Adipose tissue (tissue), 3 donors: Measurements from ENCODE around the gene TMEM44. TPM values are rescaled to one million over a fixed set of nuclear protein-coding genes. Genes with fewer than 3 reads are reported as not detected.
"Not testable (repeated sequence)": the region's sequence is repeated elsewhere in the genome, so short reads cannot be mapped to it uniquely, and the experiment has no call there.

Source experiments
- H3K27ac ChIP-seq: one replicate; pipeline ENCODE4 v1.5.1; 2013; ENCODE audit warnings: low read depth, low read length
- WGBS, 3 donors: extraction: QIAGEN DNeasy Blood & Tissue Kit; methylation state at CpG; one replicate each; pipeline ENCODE4 v1.1.7; 2013; 5-methylcytosine and 5-hydroxymethylcytosine counted together
- polyA plus RNA-seq, 3 donors: library from polyadenylated mRNA; stranded (reverse); fragments of 200-250 nt; gene quantifications; one replicate each; pipeline ENCODE4 v1.2.3, GENCODE V29; 2013
- donor health status: healthy with polysubstance abuse.
- donor health status: Bipolar disorder and iron deficiency.
- donor health status: healthy.

The TMEM44 gene
- polyA plus RNA-seq, 3 donors, result 2.3 to 18.2 (median 9.1) TPM

DNA sequence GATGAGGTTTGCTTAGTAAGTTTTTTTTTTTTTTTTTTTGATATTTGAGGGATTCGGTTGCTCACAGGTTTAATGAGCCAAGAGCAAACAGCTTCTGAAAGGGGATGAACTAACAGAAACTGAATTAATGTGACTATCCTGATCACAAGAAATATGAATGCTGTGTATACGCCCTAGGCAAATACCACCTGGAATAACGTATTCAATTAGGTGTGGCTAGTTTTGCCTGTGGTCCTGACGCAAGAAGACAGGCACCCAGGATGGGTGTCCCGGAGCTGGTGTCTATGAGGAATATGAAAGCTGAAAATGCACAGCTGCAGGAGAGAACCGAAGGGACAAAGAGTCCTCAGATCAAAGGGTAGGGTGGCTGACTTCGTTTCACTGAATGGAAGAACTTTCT lies 24.2 kb upstream of the TMEM44 start:
- 76 to 94% (median 84%) methylated on average over 7 of the region's 7 CpGs for WGBS, 3 donors
- H3K27ac ChIP-seq, result no peak overlapping the region

DNA sequence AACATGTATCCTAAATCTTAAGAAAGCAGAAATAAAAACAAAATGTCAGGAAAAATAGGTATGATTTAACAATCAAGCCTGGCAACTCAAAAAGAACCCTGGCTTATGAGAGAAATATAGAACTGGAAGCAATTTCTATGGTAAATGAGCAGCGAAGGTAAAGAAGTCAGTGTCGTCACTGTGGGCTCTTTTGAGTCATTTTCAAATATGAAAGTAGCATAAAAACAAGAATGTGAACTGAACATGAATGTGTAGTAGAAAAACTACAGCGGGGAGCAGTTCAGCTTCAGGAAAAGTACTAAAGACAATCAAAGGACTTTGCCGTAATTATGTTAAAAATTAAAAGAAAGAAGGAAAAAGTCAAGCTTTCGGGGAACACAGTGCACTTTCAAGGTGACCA lies 21.2 kb upstream of the TMEM44 start:
- 92 to 98% (median 93%) methylated on average over 5 of the region's 5 CpGs for WGBS, 3 donors
- no peak overlapping the region for H3K27ac ChIP-seq

DNA sequence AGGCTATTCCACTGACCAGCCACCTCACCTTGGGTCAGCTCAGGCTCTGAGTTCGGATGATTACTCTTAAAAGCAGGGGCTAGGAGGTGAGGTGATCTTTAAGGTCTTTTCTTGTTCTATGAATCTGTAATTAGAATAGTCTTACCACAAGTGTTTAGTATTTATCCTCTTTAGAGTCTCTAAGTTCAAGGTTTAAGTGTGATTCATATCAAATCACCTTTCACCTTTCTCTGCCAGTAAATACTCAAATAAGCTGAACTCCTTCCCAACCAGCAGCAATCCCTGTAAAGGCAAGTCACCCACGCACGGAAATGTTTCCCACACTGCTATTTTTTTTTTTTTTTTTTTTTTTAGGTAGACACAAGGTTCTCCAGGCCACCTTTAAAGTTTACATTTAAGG lies 14.5 kb upstream of the TMEM44 start:
- 84 to 90% (median 90%) methylated on average over 3 of the region's 3 CpGs for WGBS, 3 donors
- no peak overlapping the region for H3K27ac ChIP-seq

DNA sequence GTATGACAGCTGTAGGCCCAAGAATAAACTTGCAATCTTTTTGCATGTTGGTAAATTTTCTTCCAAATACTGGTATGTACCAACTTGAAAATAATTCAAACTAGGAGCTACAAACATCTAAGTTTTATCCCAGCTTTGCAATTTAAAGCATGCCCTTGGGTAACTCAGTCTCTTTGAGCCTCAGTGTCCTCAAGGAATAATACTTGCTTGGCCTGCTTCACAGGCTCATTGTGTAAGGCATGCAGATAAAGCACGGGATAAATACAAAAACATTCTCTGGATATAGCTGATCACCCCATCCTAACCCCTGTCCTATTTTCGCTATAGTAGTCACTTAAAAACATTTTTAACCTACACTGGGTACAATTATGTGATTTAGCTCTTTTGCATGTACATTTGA lies 9.6 kb upstream of the TMEM44 start:
- H3K27ac ChIP-seq, result no peak overlapping the region
- 84 to 87% (median 86%) methylated on average over 2 of the region's 2 CpGs for WGBS, 3 donors

DNA sequence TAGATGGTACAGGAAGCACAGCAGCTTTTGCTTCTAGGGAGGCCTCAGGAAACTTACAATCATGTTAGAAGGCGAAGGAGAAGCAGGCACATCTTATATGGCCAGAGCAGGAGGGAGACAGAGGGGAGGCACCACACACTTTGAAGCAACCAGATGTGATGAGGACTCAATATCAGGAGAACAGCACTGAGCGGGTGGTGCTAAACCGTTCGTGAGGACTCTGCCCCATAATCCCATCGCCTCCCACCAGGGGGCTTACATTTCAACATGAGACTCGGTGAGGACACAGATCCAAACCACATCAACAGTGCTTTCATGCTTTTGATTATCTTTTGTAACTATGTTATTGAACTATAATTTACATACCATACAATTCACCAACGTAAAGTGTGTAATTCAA lies 7.6 kb upstream of the TMEM44 start:
- WGBS, 3 donors, result 60 to 82% (median 79%) methylated on average over 7 of the region's 7 CpGs
- H3K27ac ChIP-seq, result no peak overlapping the region

DNA sequence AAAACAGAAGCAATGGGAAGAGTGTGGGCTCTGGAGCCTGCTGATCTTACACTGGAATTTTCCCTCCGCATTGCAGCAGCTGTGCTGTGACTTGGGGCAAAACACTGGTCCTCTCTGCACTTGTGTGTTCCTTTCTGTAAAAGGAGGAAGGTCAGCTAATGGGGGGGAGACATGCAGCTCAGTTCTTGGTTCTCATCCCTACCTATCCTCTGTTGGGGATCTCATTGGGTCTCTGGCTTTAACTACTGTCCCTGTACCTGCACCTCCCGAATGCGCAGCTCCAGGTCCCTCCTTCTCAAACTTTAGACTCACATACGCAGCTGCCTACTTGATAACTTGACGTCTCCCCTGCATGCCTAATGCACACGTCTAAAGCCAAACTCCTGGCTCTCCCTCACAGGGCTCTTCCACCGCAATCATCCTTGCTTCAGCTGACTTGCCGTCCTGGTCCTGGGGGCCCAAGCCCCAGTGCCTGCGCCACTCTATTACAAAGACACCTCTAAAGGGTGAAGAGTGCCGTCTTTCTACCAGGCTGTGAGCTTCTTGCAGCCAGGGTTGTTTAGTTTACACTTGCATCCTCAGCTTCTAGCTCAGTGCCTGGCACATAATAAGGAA lies 5.9 kb upstream of the TMEM44 start:
- WGBS, 3 donors, result 93 to 94% (median 93%) methylated on average over 10 of the region's 10 CpGs
- no peak overlapping the region for H3K27ac ChIP-seq

DNA sequence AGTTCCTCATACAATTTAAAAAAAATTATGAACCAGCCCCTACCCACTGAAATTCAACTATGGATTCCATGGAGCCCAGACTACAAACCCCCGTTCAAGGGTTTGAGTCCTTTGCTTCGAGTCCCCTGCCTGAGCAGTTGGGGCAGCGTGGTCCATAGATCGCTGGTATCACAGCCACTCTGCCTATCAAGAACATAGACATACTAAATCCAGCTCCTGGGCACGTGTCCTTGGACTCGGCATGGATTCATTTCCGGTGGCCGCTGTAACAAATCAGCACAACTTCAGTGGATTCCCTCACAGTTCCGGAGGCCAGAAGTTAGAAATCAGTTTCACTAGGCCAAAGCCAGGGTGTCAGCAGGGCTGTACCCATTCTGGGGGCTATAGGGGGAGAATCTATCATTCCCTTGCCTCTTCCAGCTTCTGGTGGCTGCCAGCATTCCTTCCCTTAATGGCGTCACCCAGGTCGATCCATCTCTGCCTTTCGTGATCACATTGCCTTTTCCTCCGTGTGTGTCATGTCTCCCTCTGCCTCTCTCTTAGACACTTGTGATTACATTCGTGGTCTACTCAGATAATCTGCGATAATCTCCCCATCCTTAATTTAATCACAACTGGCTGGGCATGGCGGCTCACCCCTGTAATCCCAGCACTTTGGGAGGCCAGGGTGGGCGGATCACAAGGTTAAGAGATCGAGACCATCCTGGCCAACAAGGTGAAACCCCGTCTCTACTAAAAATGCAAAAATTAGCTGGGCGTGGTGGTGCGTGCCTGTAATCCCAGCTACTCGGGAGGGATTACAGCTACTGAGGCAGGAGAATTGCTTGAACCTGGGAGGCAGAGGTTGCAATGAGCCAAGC lies 4.6 kb upstream of the TMEM44 start:
- H3K27ac ChIP-seq, result no peak overlapping the region
- 89 to 97% (median 95%) methylated on average over 22 of the region's 22 CpGs for WGBS, 3 donors

DNA sequence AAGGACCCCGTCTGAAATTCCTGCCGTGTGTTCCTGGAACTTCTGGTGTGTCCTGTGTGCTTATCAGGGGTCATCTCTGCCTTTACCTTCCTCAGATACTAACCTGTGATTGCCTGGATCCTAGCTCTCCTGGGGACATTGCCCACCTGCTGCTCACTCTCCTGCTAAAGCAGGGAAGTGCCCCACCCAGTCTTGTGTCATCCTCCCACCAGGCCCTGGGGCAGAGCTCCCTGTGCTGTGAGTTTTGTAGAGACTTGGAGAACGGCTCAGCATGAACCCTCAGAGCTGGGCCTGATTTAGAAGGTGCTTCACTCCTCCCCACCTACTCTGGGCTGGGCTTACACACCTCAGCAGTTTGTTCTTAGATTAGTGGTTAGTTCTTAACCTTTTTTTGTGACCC lies 3.8 kb upstream of the TMEM44 start:
- 66 to 72% (median 67%) methylated on average over 3 of the region's 3 CpGs for whole genome bisulfite sequencing, 3 donors
- H3K27ac ChIP-seq, result no peak overlapping the region

DNA sequence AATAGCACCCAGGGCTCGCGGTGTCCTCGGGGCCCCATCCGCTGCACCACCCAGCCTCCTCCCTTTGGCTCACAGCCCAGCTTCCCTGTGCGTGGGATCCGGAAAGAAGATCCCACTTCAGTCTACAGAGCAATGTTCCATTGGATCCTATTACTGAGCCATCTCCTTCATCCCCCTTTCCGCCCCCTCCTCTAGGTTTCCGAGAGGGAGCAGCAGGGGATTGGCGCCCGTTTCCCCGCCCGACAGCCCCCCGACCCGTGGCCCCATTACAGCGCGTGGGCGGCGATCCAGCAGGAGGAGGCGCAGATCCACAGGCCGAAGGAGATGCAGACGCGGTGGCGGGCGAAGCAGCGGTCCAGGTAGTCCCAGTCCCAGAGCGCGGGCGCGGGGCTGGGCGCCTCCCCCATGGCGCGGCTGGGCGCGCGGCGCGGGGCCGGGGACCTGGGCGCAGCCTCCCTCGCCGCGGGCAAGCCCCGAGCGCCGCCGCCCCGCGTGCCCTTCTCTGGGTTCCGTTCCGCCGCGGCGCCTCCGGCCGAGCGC lies 340 bp downstream of the TMEM44 start:
- peak overlapping the region; percentile 10 for H3K27ac ChIP-seq
- WGBS, 3 donors, result 0 to 4% (median 1%) methylated on average over 28 to 56 of the region's 56 CpGs

DNA sequence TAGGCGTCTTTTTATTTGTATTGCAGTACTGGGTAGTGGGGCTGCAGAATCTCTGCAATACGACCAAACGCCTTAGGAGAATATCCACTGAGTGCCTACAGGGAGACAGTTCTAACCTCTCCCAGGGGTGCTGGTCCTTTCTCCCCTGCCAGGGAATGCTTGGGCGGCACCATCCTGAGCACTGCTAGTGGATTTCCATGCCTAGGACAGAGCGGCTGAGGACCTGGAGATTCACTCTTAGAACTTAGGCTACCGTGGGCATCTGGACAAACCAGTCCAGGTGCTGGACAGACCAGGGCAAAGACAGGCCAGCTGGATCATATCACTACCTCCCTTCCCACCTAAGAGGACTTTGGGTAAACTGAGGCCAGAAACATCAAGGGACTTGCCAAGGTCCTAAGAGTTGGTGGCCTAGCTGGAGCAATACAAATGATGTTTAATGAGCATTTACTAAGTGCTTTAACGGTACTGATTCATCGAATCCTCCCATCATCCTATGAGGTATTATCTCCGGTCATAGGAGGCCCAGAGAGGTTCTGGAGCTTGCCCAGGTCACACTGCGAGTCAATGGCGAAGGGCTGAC lies 902 bp downstream of the TMEM44 start:
- 64 to 78% (median 69%) methylated on average over 11 of the region's 11 CpGs for WGBS, 3 donors
- H3K27ac ChIP-seq, result no peak overlapping the region

DNA sequence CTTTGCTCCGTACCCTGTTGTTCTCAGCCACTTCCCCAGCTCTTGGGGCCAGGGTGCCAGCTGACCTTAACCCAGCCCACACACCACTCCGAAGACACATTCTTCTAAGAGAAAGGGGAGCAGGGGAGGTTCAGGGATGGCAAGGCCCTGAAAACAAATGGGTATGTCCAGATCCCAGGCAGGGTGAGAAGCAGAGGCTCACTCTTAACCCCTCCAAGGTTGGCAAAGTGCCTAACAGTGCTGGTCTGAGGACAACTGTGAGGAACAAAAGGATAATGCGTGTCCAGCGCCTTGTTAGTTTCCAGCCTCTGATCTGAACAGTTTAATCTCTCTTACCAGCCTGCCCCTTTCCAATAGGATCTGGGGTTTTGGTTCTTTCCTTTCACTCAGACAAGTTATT lies 1.5 kb downstream of the TMEM44 start:
- H3K27ac ChIP-seq, result no peak overlapping the region
- WGBS, 3 donors, result 94 to 96% (median 95%) methylated on average over 4 of the region's 4 CpGs

DNA sequence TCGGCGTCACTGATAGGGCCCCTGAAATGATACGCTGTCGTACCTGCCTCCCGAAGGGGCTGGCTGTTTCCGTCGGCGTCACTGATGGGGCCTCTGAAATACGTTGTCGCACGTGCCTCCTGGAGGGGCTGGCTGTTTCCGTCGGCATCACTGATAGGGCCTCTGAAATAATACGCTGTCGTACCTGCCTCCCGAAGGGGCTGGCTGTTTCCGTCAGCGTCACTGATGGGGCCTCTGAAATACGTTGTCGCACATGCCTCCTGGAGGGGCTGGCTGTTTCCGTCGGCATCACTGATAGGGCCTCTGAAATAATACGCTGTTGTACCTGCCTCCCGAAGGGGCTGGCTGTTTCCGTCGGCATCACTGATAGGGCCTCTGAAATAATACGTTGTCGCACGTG lies 2.5 kb downstream of the TMEM44 start:
- WGBS, 3 donors, result 92 to 96% (median 94%) methylated on average over 24 to 27 of the region's 29 CpGs

DNA sequence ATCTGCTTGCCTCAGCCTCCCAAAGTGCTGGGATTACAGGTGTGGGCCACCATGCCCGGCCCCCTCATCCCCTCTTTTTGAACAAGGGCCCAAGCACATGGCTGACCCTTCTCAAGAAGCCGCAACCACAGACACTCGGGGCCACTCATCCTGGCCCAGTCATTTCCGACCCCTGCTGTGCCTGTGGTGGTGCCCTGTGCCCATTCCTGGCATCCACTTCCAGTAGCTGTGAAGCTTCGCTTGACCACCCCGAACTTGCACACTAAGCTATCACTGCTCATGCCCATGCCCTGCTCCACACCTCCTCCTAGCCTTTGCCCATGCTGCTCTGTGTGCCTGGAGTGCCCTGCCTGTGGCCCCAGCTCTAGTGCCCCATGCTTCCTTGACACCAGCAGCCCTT lies 8.3 kb downstream of the TMEM44 start:
- WGBS, 3 donors, result 91 to 97% (median 97%) methylated on average over 6 of the region's 6 CpGs
- no peak overlapping the region for H3K27ac ChIP-seq

More for the DNA sequence above, 2.5 kb downstream of the TMEM44 start:
- not testable (repeated sequence) for H3K27ac ChIP-seq

DNA sequence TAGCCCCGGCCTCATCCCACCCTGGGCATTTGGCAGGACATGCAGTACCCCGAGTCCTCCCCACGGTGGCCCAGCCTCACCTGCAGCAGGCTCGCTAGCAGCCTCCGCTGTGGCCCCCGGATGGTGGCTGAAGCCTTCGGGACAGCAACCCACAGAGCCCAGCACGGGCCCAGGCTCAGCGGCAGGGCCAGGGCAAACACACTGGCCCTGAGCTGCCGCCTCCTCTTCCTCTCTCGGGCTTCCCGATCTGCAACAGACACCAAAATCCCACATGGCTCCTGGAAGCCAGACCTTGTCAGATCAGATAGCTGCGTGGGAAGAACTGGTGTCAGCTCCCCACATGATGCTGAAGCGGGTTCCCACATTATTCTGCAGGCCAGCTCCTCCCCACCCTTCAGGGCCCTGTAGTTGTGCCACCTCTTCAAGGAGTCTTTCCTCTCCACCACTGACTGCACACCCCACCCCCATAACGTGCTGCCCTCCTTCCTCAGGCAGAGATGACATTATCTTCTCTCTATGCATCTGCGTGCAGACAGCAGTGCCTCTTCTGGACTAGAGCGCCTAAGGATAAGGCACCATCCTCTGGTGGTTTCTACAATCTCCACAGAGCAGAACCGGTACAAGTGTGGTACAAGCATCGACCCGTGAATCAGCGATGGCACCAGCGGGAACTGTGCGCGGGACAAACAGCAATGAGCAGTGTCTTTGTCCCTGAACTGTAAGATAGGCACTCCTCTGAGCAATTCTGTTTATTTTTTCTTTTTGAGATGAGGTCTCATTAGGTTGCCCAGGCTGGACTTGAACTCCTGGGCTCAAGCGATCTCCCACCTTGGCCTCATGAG lies 9.5 kb downstream of the TMEM44 start:
- H3K27ac ChIP-seq, result no peak overlapping the region
- WGBS, 3 donors, result 87 to 94% (median 93%) methylated on average over 25 of the region's 25 CpGs

DNA sequence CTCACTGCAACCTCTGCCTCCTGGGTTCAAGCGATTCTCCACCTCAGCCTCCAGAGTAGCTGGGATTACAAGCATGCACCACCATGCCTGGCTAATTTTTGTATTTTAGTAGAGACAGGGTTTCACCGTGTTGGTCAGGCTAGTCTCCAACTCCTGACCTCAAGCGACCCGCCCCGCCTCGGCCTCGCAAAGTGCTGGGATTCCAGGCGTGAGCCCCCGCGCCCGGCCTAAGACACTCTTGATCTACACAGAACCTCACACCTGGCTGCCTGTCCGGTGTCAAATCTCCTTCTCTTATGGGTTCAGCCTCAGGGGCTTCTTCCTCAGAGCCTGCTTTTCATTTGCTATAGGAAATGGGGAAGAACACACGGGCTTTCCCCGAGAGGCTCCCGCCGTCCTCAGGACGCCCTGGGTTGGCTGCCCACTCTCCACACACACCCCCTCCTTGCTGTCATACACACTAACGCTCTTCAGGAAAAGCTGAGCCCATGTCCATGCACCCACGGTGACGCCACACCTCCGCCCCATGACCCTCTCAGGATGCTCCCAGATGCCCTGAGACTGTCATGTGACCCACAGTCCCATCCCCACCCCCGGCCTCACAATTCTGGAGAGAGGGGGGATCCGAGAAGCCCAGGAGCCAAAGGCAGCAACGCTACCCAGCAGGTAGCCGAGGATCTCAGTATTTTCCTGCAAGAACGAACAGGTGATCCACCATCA lies 10.4 kb downstream of the TMEM44 start:
- no peak overlapping the region for H3K27ac ChIP-seq
- WGBS, 3 donors, result 89 to 92% (median 90%) methylated on average over 26 of the region's 26 CpGs

DNA sequence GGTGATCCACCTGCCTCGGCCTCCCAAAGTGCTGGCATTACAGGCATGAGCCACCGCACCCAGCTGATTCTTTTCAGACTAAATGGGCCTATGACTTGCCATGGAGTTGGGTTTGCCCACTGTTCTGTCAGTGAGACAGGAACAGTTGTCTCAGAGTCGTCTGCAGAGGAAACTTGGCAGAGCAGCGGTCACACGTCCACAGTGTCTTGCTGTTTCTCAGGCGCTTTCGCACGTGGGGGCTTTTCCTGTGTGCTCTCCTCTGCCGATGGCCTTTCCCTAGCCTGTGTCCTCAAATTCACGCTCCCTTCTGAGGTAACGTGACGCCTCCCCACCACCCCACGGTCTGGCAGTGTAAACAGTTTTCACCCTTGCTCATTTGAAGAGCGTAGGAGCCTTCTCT lies 11.3 kb downstream of the TMEM44 start:
- H3K27ac ChIP-seq, result no peak overlapping the region
- 85 to 89% (median 88%) methylated on average over 14 of the region's 14 CpGs for WGBS, 3 donors

DNA sequence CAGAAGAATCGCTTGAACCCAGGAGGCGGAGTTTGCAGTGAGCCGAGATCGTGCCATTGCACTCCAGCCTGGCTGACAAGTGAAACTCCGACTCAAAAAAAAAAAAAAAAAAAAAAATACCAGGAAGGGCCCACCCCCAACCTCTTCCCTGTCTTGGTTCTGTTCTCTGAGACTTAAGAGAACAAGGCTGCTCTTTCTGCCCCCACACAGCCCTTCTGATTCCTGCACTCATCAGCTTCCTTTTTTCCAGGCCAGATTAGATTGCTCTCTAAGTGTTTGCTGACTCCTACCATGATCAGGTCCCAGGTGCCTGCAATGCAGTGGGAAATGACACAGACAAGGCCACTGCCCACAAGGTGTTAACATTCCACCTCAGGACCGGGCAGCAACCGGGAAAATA lies 13.0 kb downstream of the TMEM44 start:
- no peak overlapping the region for H3K27ac ChIP-seq
- 87 to 93% (median 92%) methylated on average over 7 of the region's 7 CpGs for WGBS, 3 donors

DNA sequence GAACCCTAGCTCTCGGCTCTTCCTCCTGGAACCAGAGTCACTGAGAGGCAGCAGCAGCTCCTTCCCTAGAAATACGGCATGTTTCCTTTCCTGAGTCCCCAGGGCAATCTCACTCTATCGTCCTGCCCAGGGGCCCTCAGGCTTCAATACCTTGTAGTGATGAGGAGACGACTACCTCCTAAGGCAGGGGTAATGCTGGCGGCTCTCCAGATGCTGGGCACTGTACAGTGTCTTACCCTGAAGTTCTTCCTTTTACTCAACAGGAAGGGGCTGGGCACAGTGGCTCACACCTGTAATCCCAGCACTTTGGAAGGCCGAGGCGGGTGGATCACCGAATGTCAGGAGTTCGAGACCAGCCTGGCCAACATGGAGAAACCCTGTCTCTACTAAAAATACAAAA lies 13.5 kb downstream of the TMEM44 start:
- 88 to 93% (median 88%) methylated on average over 9 of the region's 9 CpGs for WGBS, 3 donors
- H3K27ac ChIP-seq, result no peak overlapping the region
